OCI-LY7 (cell line): Measurements from ENCODE around the gene MAP1A.

Experiments
- CTCF ChIP-seq: fragments of 200-600 bp; sonication (generic); conservative IDR thresholded peaks from 2 replicates; pipeline ENCODE4 v1.5.1; 2014; ENCODE audit warnings: mild to moderate bottlenecking, antibody characterized with exemption, low read length, moderate library complexity, mixed read lengths
- EZH2phosphoT487 ChIP-seq: fragments of 200-600 bp; sonication (generic); IDR thresholded peaks from 2 replicates; pipeline ENCODE4 v1.6.1; 2018; ENCODE audit warnings: low read depth, borderline replicate concordance, mild to moderate bottlenecking, mixed run types, antibody characterized with exemption, low read length, moderate library complexity, mixed read lengths

- TF ChIP-seq EZH2phosphoT487 = no peak
- TF ChIP-seq CTCF = no peak
These were observed 17.5 kb downstream of the MAP1A start for GRCh38 chr15:43534897-43535296.
